Fibroblast of the aortic adventitia (primary cell): ENCODE data around the gene AKAP1. TPM values are rescaled to one million over a fixed set of nuclear protein-coding genes. Genes with fewer than 3 reads are reported as not detected.
"Not testable (repeated sequence)": the region's sequence is repeated elsewhere in the genome, so short reads cannot be mapped to it uniquely, and the experiment has no call there.

ENCODE experiments used
- DNase-seq: peaks from one replicate; pipeline ENCODE4 v3.0.0-alpha.2; 2010; ENCODE audit warnings: low read depth
- H3K4me3 ChIP-seq: 2 replicates; pipeline ENCODE4 v1.5.1; 2011; ENCODE audit warnings: low read depth, mild to moderate bottlenecking, control low read depth, low read length, moderate library complexity
- CTCF ChIP-seq: IDR thresholded peaks from 2 replicates; pipeline ENCODE4 v1.5.1; 2011; ENCODE audit warnings: mild to moderate bottlenecking, low read length, control low read depth, inconsistent platforms; ENCODE audit not compliant: insufficient read depth
- total RNA-seq: library from RNA; depleted of rRNA; stranded (reverse); fragments of >200 nt; gene quantifications from 2 replicates; pipeline ENCODE4 v1.2.3, GENCODE V29; 2012; ENCODE audit warnings: low replicate concordance

AKAP1 gene
- total RNA-seq, 1 donor, result 12.9 TPM

GRCh38 chr17:57102122-57102521, 17.1 kb downstream of the AKAP1 start:
- TF ChIP-seq CTCF, result no peak
- DNase-seq, result no peak
- H3K4me3 ChIP-seq, result no peak overlapping the region

GRCh38 chr17:57102660-57103059, 17.6 kb downstream of the AKAP1 start:
- not testable (repeated sequence) for DNase-seq, H3K4me3 ChIP-seq

GRCh38 chr17:57104461-57105175, 19.6 kb downstream of the AKAP1 start:
- DNase-seq, result no peak
- no peak for TF ChIP-seq CTCF
- no peak overlapping the region for H3K4me3 ChIP-seq

GRCh38 chr17:57105591-57105990, 20.5 kb downstream of the AKAP1 start:
- no peak for TF ChIP-seq CTCF
- no peak for DNase-seq
- no peak overlapping the region for H3K4me3 ChIP-seq

- no peak for DNase-seq
- TF ChIP-seq CTCF, result no peak
Observed at GRCh38 chr17:57106107-57106835, 21.2 kb downstream of the AKAP1 start.

GRCh38 chr17:57106836-57107497, 21.9 kb downstream of the AKAP1 start:
- no peak for TF ChIP-seq CTCF

More at GRCh38 chr17:57106107-57106835, 21.2 kb downstream of the AKAP1 start:
- no peak overlapping the region for H3K4me3 ChIP-seq

GRCh38 chr17:57107498-57108101, 22.6 kb downstream of the AKAP1 start:
- H3K4me3 ChIP-seq, result no peak overlapping the region
- no peak for TF ChIP-seq CTCF
- DNase-seq, result no peak

More at GRCh38 chr17:57106836-57107497, 21.9 kb downstream of the AKAP1 start:
- no peak for DNase-seq
- no peak overlapping the region for H3K4me3 ChIP-seq
